Psoas muscle (tissue), 8 donors: ENCODE results near the gene LST1. TPM values are rescaled to one million over a fixed set of nuclear protein-coding genes. Genes with fewer than 3 reads are reported as not detected.

Experiments used
- ATAC-seq, 4 donors: fragments of 200-7000 bp; cut with Tn5 transposase; one replicate each; pipeline ENCODE4 v1.9.1; 2020; ENCODE audit warnings: moderate library complexity in 3 of 4, mild to moderate bottlenecking in 2 of 4
- DNase-seq, 2 donors: peaks; one replicate each; pipeline ENCODE4 v3.0.0-alpha.2; 2020
- H3K27ac ChIP-seq: fragments of 200-600 bp; one replicate; pipeline ENCODE4 v1.8.0; 2022
- H3K27me3 ChIP-seq, 3 donors: fragments of 200-600 bp in 1 of 3; one replicate each; pipeline versions ENCODE4 v1.6.1 to v1.8.0; 2013 to 2022; ENCODE audit warnings: low read length in 2 of 3, mild to moderate bottlenecking in 2 of 3, moderate library complexity in 1 of 3; ENCODE audit not compliant: insufficient read depth in 3 of 3
- H3K36me3 ChIP-seq, 2 donors: fragments of 200-600 bp in 1 of 2; one replicate each; pipeline versions ENCODE4 v1.6.1 to v1.8.0; 2013 to 2022; ENCODE audit warnings: low read depth in 1 of 2, mild to moderate bottlenecking in 1 of 2, moderate library complexity in 1 of 2; ENCODE audit not compliant: insufficient read depth in 1 of 2
- H3K4me1 ChIP-seq: fragments of 200-600 bp; one replicate; pipeline ENCODE4 v1.8.0; 2022
- H3K4me3 ChIP-seq: fragments of 200-600 bp; one replicate; pipeline ENCODE4 v1.8.0; 2022; ENCODE audit warnings: mild to moderate bottlenecking
- H3K9me3 ChIP-seq: fragments of 200-600 bp; one replicate; pipeline ENCODE4 v1.8.0; 2022
- CTCF ChIP-seq: fragments of 200-600 bp; IDR thresholded peaks from one replicate; pipeline ENCODE4 v1.8.0; 2022; ENCODE audit warnings: antibody characterized with exemption
- WGBS, 3 donors: extraction: QIAGEN DNeasy Blood & Tissue Kit; methylation state at CpG; one replicate each; pipeline versions ENCODE4 v1.1.6 to v1.1.7; 2013; 5-methylcytosine and 5-hydroxymethylcytosine counted together
- intact Hi-C, 2 donors: fragments of 100-400 bp; cut with DNase I; formaldehyde crosslinking; loops; one replicate each; pipeline versions ENCODE4 v1.11.0 to v1.14.2; 2022
- polyA plus RNA-seq, 3 donors: library from polyadenylated mRNA; stranded (reverse); fragments of 200-250 nt; gene quantifications; one replicate each; pipeline ENCODE4 v1.2.3, GENCODE V29; 2013
- total RNA-seq, 4 donors: library from RNA; stranded (reverse); fragmentation: NEBNext Ultra II Directional in 2 of 4; extraction: Animal tissue kit (Norgen Biotek cat#: 25700) in 2 of 4; gene quantifications; one replicate each; pipeline versions ENCODE4 v1.2.1 to v1.2.4, GENCODE V29; 2021 to 2023
- donor health status: healthy with polysubstance abuse.
- donor health status: DM: no; HTN: no; CAD: no; lungs with moderate emphysema.
- donor health status: Bipolar disorder and iron deficiency.
- donor health status: healthy.
- donor health status: DM: yes; HTN: yes; CAD: no.
- donor health status: DM: no; HTN: no; CAD: no.
- donor health status: DM: no; HTN: no; CAD: no.
- donor health status: DM: yes; HTN: yes; CAD: no.

LST1 gene
- total and polyA plus RNA-seq, 7 donors: 1.2 to 5.6 (median 1.8) TPM

- no peak overlapping the region for H3K27ac ChIP-seq
- peaks cover 34 to 98% of the 10 kb centered on the region in 2 donors for H3K36me3 ChIP-seq
- 83 to 89% (median 86%) methylated on average over 10 of the region's 10 CpGs for WGBS, 3 donors
- H3K4me1 ChIP-seq: peaks cover 10% of the 10 kb centered on the region
- intact Hi-C loops: no loop called here
- no peaks in the 10 kb centered on the region for H3K27me3 ChIP-seq
- no peak for ATAC-seq
- H3K4me3 ChIP-seq: no peak overlapping the region
- no peak for TF ChIP-seq CTCF
- no peaks in the 10 kb centered on the region for H3K9me3 ChIP-seq
- DNase-seq: no peak
These were observed 40.9 kb downstream of the LST1 start for GRCh38 chr6:31626952-31627351.

DNA sequence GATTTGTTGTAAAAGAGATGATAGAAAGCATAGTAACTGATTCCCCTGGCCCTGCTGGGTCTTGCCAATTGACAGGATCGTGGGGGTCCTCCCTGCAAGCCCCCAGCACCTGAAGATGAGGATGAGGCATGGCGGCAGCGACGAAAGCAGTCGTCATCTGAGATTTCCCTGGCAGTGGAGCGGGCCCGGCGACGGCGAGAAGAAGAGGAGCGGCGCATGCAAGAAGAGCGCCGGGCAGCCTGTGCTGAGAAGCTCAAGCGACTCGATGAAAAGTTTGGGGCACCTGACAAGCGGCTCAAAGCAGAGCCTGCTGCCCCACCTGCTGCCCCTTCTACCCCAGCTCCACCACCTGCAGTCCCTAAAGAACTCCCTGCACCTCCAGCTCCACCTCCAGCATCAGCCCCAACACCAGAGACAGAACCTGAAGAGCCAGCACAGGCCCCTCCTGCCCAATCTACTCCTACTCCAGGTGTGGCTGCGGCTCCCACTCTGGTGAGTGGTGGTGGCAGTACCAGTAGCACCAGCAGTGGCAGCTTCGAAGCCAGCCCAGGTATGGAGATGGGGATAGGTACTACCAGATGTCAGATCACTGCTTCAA lies 41.7 kb downstream of the LST1 start:
- ATAC-seq: no peak
- no peak overlapping the region for H3K27ac ChIP-seq
- intact Hi-C loops: no loop called here
- DNase-seq: no peak
- H3K27me3 ChIP-seq: no peaks in the 10 kb centered on the region
- H3K9me3 ChIP-seq: no peaks in the 10 kb centered on the region
- TF ChIP-seq CTCF: no peak
- peaks cover 31 to 100% of the 10 kb centered on the region in 2 donors for H3K36me3 ChIP-seq
- H3K4me1 ChIP-seq: peaks cover 1% of the 10 kb centered on the region
- no peak overlapping the region for H3K4me3 ChIP-seq
- WGBS, 3 donors: 94 to 95% (median 94%) methylated on average over 19 of the region's 19 CpGs

DNA sequence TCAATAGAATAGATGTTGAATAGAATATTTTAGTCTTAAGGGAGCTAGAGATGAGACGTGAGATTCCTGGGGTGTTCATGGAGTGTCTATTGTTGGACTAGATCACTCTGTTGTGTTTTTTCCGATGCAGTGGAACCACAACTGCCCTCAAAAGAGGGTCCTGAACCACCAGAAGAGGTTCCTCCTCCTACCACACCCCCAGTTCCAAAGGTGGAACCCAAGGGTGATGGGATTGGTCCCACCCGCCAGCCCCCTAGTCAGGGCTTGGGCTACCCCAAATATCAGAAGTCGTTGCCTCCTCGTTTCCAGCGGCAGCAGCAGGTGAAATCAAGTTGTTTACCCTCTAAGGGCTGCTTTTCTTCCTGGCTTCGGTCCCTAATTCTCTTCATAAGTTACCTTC lies 42.9 kb downstream of the LST1 start:
- WGBS, 3 donors: 77 to 88% (median 82%) methylated on average over 7 of the region's 7 CpGs
- Histone ChIP-seq H3K27me3 (no peaks in the 10 kb centered on the region), H3K9me3 (no peaks in the 10 kb centered on the region), H3K4me3 (no peak overlapping the region), H3K36me3 (peaks cover 31 to 100% of the 10 kb centered on the region in 2 donors), H3K4me1 (no peaks in the 10 kb centered on the region), H3K27ac (no peak overlapping the region)
- ATAC-seq (no peak), DNase-seq (no peak)
- intact Hi-C loops: no loop called here
- no peak for TF ChIP-seq CTCF

GRCh38 chr6:31630177-31630934 lies 44.3 kb downstream of the LST1 start:
- intact Hi-C loops: no loop called here
- DNase-seq (no peak), ATAC-seq (no peak)
- H3K36me3 ChIP-seq: peaks cover 29 to 100% of the 10 kb centered on the region in 2 donors
- H3K27me3 ChIP-seq: no peaks in the 10 kb centered on the region
- H3K4me3 ChIP-seq: no peak overlapping the region
- no peak for TF ChIP-seq CTCF
- H3K27ac ChIP-seq: no peak overlapping the region
- H3K9me3 ChIP-seq: no peaks in the 10 kb centered on the region
- no peaks in the 10 kb centered on the region for H3K4me1 ChIP-seq
- 86 to 92% (median 87%) methylated on average over 25 of the region's 25 CpGs for WGBS, 3 donors
